Right forelimb (tissue), 1 donor: ENCODE measurements around the gene KRTAP9-3.
"Not testable (repeated sequence)": the region's sequence is repeated elsewhere in the genome, so short reads cannot be mapped to it uniquely, and the experiment has no call there.

ENCODE experiments used
- DNase-seq: peaks from one replicate; pipeline ENCODE4 v3.0.0-alpha.2; 2018

KRTAP9-3 gene

GRCh38 chr17:41254861-41255260 lies 22.6 kb downstream of the KRTAP9-3 start:
- DNase-seq = no peak

- DNase-seq = not testable (repeated sequence)
These were observed 23.4 kb downstream of the KRTAP9-3 start, which contains the start of gene KRTAP9-9 for GRCh38 chr17:41255381-41256290. Gene KRTAP9-9 (plus strand): TSS chr17:41255384.

- DNase-seq = no peak
These were observed 24.0 kb downstream of the KRTAP9-3 start for GRCh38 chr17:41256291-41256685.

DNA sequence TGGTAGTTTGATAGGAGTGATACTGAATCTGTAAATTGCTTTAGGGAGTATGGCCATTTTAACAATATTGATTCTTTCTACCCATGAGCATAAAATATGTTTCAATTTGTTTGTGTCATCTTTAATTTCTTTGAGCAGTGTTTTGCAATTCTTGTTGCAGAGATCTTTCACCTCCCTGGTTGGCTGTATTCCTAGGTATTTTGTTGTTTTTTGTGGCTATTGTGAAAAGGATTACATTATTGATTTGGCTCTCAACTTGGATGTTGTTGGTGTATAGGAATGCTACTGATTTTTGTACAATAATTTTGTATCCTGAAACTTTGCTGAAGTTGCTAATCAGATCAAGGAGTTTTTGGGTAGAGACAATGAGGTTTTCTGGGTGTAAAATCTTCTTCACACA lies 26.2 kb downstream of the KRTAP9-3 start:
- DNase-seq = no peak

DNA sequence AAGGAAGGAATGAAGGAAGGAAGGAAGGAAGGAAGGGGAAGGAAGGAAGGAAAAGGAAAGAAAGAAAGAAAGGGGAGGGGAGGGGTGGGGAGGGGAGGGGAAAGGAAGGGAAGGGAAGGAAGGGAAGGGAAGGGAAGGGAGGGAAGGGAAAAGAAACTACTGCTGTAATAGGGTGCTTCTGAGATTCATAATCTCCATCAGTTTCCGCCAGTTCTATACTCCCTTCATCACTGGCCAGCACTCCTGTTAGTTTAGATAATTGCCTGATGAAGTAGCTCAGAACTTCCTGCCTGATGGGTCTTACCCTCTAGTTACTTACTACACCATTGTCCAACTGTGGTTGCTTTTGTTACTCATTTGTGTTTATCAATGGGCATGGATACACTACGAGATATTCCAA lies 31.0 kb downstream of the KRTAP9-3 start:
- DNase-seq = no peak

DNA sequence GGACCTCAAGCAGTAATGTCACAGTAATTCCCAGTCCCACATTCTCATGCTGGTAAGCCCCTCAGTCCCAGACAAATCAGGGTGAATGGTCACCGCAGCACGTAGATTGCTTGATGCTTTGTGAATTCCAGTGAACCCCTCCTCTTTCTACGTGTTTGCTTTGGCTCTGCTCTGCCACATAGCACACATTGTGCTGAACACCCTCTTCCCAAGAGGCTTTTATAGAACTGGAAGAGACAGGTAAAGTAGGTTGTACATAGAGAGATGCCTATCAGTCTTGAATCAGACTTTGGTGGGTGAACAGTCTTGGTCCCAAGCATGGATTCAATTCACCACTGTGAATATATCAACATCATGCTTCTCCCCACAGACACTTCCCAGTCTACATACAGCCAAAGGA lies 32.4 kb downstream of the KRTAP9-3 start:
- no peak for DNase-seq

GRCh38 chr17:41265078-41265477 lies 32.8 kb downstream of the KRTAP9-3 start, which contains the start of gene KRTAP9-6:
Gene KRTAP9-6 (plus strand): TSS chr17:41265378. CDS start chr17:41265378, 0 bp downstream.
- DNase-seq = no peak

GRCh38 chr17:41267711-41268110 lies 35.5 kb downstream of the KRTAP9-3 start:
- DNase-seq = no peak

GRCh38 chr17:41271323-41271722 lies 39.1 kb downstream of the KRTAP9-3 start:
- not testable (repeated sequence) for DNase-seq

DNA sequence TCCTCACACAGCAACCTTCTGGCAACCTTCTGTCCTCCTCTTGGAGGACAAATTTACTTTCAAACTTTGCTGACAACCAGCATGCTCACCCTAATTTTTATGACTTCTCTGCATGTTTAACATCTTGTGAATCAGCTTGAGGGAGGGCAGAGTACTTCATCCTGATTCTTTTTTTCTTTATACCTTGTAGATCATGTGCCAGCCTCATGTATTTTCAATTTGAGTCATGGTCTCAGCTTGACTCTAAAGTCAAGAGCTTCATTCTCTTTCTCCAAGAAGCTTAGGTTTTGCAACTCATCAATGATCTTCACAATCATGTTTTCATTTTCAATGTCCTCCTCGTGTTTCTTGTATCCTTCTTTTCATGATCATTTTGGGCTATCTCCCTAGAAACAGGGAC lies 39.6 kb downstream of the KRTAP9-3 start:
- no peak for DNase-seq

DNA sequence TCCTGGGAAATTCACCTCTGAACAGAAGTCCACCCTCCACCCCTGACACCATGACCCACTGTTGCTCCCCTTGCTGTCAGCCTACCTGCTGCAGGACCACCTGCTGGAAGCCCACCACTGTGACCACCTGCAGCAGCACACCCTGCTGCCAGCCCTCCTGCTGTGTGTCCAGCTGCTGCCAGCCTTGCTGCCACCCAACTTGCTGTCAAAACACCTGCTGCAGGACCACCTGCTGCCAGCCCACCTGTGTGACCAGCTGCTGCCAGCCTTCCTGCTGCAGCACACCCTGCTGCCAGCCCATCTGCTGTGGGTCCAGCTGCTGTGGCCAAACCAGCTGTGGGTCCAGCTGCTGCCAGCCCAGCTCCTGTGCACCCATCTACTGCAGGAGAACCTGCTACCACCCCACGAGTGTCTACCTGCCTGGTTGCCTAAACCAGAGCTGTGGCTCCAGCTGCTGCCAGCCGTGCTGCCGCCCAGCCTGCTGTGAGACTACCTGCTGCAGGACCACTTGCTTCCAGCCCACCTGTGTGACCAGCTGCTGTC lies 43.5 kb downstream of the KRTAP9-3 start, which contains the start of gene KRTAP9-7:
KRTAP9-7 (plus strand) TSS at position 51 of the 543 bp plus-strand sequence; CDS start at position 51, 0 bp downstream.
- DNase-seq = not testable (repeated sequence)

GRCh38 chr17:41278176-41278955 lies 46.1 kb downstream of the KRTAP9-3 start:
- no peak for DNase-seq
